Neural cell (in vitro differentiated cells): ENCODE data around the gene CUX1. TPM values are rescaled to one million over a fixed set of nuclear protein-coding genes. Genes with fewer than 3 reads are reported as not detected.
"Not testable (repeated sequence)": the region's sequence is repeated elsewhere in the genome, so short reads cannot be mapped to it uniquely, and the experiment has no call there.

Experiments used
- H2AFZ ChIP-seq: fragments of 200-600, 300-800 bp; sonication (generic), shearing (Covaris generic); 2 replicates; pipeline ENCODE4 v1.6.0; 2014; ENCODE audit warnings: low read depth, mild to moderate bottlenecking, antibody characterized with exemption, low read length, moderate library complexity
- H3F3A ChIP-seq: fragments of 200-600 bp; shearing (Covaris generic); 2 replicates; pipeline ENCODE4 v1.6.1; 2016; ENCODE audit warnings: mild to moderate bottlenecking, moderate library complexity, mixed read lengths, antibody characterized with exemption, low read length; ENCODE audit not compliant: insufficient read depth, poor library complexity, severe bottlenecking
- H3K27ac ChIP-seq: fragments of 200-600, 300-800 bp; sonication (generic), shearing (Covaris generic); 2 replicates; pipeline ENCODE4 v1.5.1; 2014; ENCODE audit warnings: mild to moderate bottlenecking, low read length, moderate library complexity
- H3K27me3 ChIP-seq: fragments of 300-800, 200-600 bp; sonication (generic), shearing (Covaris generic); 2 replicates; pipeline ENCODE4 v1.6.0; 2014; ENCODE audit warnings: mild to moderate bottlenecking, low read depth, low read length, moderate library complexity; ENCODE audit not compliant: insufficient read depth
- H3K36me3 ChIP-seq: fragments of 300-800, 200-600 bp; sonication (generic), shearing (Covaris generic); 2 replicates; pipeline ENCODE4 v1.5.1; 2014; ENCODE audit warnings: mild to moderate bottlenecking, antibody characterized with exemption, low read length, moderate library complexity; ENCODE audit not compliant: insufficient read depth
- H3K4me2 ChIP-seq: fragments of 300-800, 200-600 bp; sonication (generic), shearing (Covaris generic); 2 replicates; pipeline ENCODE4 v1.6.0; 2014; ENCODE audit warnings: mild to moderate bottlenecking, low read length
- H3K4me3 ChIP-seq: fragments of 300-800, 200-600 bp; sonication (generic), shearing (Covaris generic); 2 replicates; pipeline ENCODE4 v1.5.1; 2014; ENCODE audit warnings: mild to moderate bottlenecking, low read length, moderate library complexity
- H3K79me2 ChIP-seq: fragments of 200-600 bp; shearing (Covaris generic); replicated peaks from 2 replicates; pipeline ENCODE4 v1.6.0; 2014; ENCODE audit warnings: mild to moderate bottlenecking, low read length, moderate library complexity; ENCODE audit not compliant: insufficient read depth
- H3K9ac ChIP-seq: fragments of 300-800, 200-600 bp; sonication (generic), shearing (Covaris generic); 2 replicates; pipeline ENCODE4 v1.6.1; 2016; ENCODE audit warnings: mild to moderate bottlenecking, low read length, mixed read lengths
- H3K9me2 ChIP-seq: fragments of 200-600 bp; shearing (Covaris generic); 2 replicates; pipeline ENCODE4 v1.6.1; 2016; ENCODE audit warnings: mild to moderate bottlenecking, low read length, mixed read lengths; ENCODE audit not compliant: insufficient read depth
- H3K9me3 ChIP-seq: fragments of 200-600, 300-800 bp; sonication (generic), shearing (Covaris generic); 2 replicates; pipeline ENCODE4 v1.6.1; 2016; ENCODE audit warnings: mild to moderate bottlenecking, mixed run types, low read length, moderate library complexity, mixed read lengths
- H4K20me1 ChIP-seq: fragments of 200-600 bp; shearing (Covaris generic); 2 replicates; pipeline ENCODE4 v1.6.1; 2016; ENCODE audit warnings: mild to moderate bottlenecking, mixed run types; ENCODE audit not compliant: insufficient read depth
- polyA plus RNA-seq: library from polyadenylated mRNA; depleted of rRNA; stranded (reverse); fragments of >200 nt; gene quantifications from 2 replicates; pipeline ENCODE4 v1.2.3, GENCODE V29; 2014
- small RNA-seq, 3 experiments: library from RNA; depleted of rRNA; stranded (forward); fragments of <200 nt; gene quantifications; one replicate each; pipeline ENCODE3, GENCODE V24; 2012

CUX1 gene
- polyA plus RNA-seq, 1 donor from 2014 or later: 26.6 TPM

DNA sequence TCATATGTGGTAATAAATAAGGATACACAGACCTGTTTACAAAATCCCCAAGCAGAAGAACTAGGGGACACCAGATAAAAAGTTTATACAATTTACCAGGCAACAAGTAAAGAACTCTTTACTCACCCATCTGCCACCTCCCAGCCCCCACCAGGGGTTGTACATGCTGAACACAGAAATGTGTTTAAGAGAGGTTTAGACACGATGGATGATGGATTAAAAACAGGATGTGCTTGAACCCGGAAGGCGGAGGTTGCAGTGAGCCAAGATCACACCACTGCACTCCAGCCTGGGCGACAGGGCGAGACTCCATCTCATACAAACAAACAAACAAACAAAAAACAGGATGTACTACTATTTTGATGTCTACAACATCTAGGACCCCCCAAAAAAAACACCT, 511.4 kb downstream of the CUX1 start:
- H2AFZ ChIP-seq, H3K36me3 ChIP-seq, H3K9ac ChIP-seq, H3K27me3 ChIP-seq, H3K4me2 ChIP-seq, H3K4me3 ChIP-seq, H4K20me1 ChIP-seq, H3K9me3 ChIP-seq, H3F3A ChIP-seq, H3K27ac ChIP-seq, H3K9me2 ChIP-seq, H3K79me2 ChIP-seq: not testable (repeated sequence)

DNA sequence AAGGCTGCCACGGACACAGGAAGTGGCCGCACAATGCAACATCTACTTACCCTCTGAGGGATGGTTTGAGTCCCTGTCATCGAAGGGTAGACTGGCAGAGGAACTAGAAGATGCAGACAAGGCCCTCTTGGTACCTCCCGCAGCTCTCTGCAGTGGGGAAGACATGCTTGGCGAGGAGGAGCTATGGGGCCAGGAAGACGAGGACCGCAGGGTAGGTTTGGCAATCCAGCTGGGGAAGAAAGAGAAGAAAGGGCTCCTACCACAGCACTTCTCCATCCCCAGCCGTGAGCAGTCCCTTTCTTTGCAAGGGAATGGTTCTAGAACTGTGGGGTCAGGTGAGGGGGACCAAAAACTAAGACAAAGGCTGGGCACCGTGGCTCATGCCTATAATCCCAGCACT, 511.9 kb downstream of the CUX1 start:
- H4K20me1 ChIP-seq, H3K4me3 ChIP-seq, H3K27ac ChIP-seq, H3K27me3 ChIP-seq, H3K9me2 ChIP-seq, H3K36me3 ChIP-seq, H3K9me3 ChIP-seq, H2AFZ ChIP-seq, H3K9ac ChIP-seq, H3K4me2 ChIP-seq, H3K79me2 ChIP-seq, H3F3A ChIP-seq: not testable (repeated sequence)

DNA sequence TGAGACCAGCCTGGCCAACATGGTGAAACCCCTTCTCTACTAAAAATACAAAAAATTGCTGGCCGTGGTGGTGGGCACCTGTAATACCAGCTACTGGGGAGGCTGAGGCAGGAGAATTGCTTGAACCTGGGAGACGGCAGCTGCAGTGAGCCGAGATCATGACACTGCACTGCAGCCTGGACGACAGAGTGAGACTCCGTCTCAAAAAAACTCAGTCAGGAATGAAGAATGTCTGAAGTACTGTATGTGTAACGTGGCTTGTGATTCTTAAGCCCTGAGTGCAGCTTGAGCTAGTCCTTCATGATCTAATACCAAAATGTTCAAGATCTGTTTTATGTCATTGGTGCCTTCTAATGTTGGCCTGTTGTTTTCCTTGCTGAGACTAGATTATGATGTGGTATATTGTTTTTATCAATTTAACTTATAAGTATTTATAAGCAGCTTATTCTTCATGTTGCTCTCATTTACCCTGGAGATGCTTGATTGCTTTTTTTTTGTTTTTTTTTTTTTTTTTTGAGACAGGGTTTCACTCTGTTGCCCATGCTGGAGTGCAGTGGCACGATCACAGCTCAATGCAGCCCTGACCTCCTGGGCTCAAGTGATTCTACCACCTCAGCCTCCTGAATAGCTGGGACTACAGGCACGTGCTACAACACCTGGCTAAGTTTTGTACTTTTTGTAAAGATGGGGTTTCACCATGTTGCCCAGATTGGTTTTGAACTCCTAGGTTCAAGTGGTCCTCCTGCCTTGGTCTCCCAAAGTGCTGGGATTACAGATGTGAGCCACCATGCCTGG, 513.4 kb downstream of the CUX1 start:
- not testable (repeated sequence) for H3K27ac ChIP-seq, H3K36me3 ChIP-seq, H3K4me2 ChIP-seq, H4K20me1 ChIP-seq, H3K4me3 ChIP-seq, H3K27me3 ChIP-seq, H3K9me2 ChIP-seq, H3F3A ChIP-seq, H3K9me3 ChIP-seq, H2AFZ ChIP-seq, H3K79me2 ChIP-seq, H3K9ac ChIP-seq

Small RNA genes within 50 kb of the gene (small RNA-seq; reads per million reads assigned to genes)
- gene AC005086.2 (0 reads per million in 3 experiments), gene AC005086.3 (0 reads per million in 3 experiments), gene AC005086.4 (0 reads per million in 3 experiments), gene AC005088.1 (0 reads per million in 3 experiments), gene MIR4285 (0 reads per million in 3 experiments), gene RF00554 (0 to 1.5 (median 0) reads per million in 3 experiments)

Other genes starting within 250 kb of the CUX1 start
- not detected in 2 replicates for gene MYL10, start 188.3 kb upstream of the CUX1 start, polyA plus RNA-seq